KMS-11 (cell line): ENCODE results near the gene TEX14.

ENCODE experiments used
- H2AFZ ChIP-seq: fragments of 200-600 bp; sonication (generic); 2 replicates; pipeline ENCODE4 v1.6.1; 2016; ENCODE audit warnings: antibody characterized with exemption, mixed run types, low read depth
- H3K27ac ChIP-seq: fragments of 200-600 bp; sonication (generic); 2 replicates; pipeline ENCODE4 v1.6.1; 2016; ENCODE audit warnings: mild to moderate bottlenecking, mixed run types
- H3K27me3 ChIP-seq: fragments of 200-600 bp; sonication (generic); 2 replicates; pipeline ENCODE4 v1.6.1; 2017; ENCODE audit warnings: mild to moderate bottlenecking, low read depth, mixed run types, moderate library complexity; ENCODE audit not compliant: insufficient read depth
- H3K36me3 ChIP-seq: fragments of 200-600 bp; sonication (generic); 2 replicates; pipeline ENCODE4 v1.6.1; 2017; ENCODE audit warnings: mild to moderate bottlenecking, mixed run types; ENCODE audit not compliant: insufficient read depth
- H3K4me1 ChIP-seq: fragments of 200-600 bp; sonication (generic); 2 replicates; pipeline ENCODE4 v1.6.1; 2016; ENCODE audit warnings: mild to moderate bottlenecking, low read depth, mixed run types; ENCODE audit not compliant: poor library complexity, severe bottlenecking
- H3K4me2 ChIP-seq: fragments of 200-600 bp; sonication (generic); 2 replicates; pipeline ENCODE4 v1.7.0; 2016; ENCODE audit warnings: mild to moderate bottlenecking, mixed run types
- H3K4me3 ChIP-seq: fragments of 200-600 bp; sonication (generic); IDR thresholded peaks from 2 replicates; pipeline ENCODE4 v1.6.1; 2017; ENCODE audit warnings: low read depth, low read length, mixed read lengths; ENCODE audit not compliant: insufficient read depth
- H3K79me2 ChIP-seq: fragments of 200-600 bp; sonication (generic); 2 replicates; pipeline ENCODE4 v1.6.1; 2016; ENCODE audit warnings: low read depth, mixed run types; ENCODE audit not compliant: insufficient read depth
- H3K9ac ChIP-seq: fragments of 200-600 bp; sonication (generic); 2 replicates; pipeline ENCODE4 v1.6.1; 2016; ENCODE audit warnings: mild to moderate bottlenecking, mixed run types
- H4K20me1 ChIP-seq: fragments of 200-600 bp; sonication (generic); 2 replicates; pipeline ENCODE4 v1.6.1; 2016; ENCODE audit warnings: mild to moderate bottlenecking, mixed run types; ENCODE audit not compliant: insufficient read depth
- CTCF ChIP-seq: fragments of 200-600 bp; sonication (generic); conservative IDR thresholded peaks from 2 replicates; pipeline ENCODE4 v1.6.1; 2017; ENCODE audit warnings: low read depth, mild to moderate bottlenecking, antibody characterized with exemption, low read length, moderate library complexity, mixed read lengths

TEX14 gene

GRCh38 chr17:58517378-58517927, 174.4 kb downstream of the TEX14 start:
- H3K79me2 ChIP-seq: no peaks in the 10 kb centered on the region
- H2AFZ ChIP-seq: peak overlapping the region; percentile 50; the same call in 1 of the 2 replicates
- peak overlapping the region; percentile 59 for H3K4me3 ChIP-seq
- no peak for TF ChIP-seq CTCF
- H3K36me3 ChIP-seq: no peaks in the 10 kb centered on the region
- no peaks in the 10 kb centered on the region for H3K27me3 ChIP-seq
- H3K27ac ChIP-seq: peak overlapping the region; percentile 68
- H3K9ac ChIP-seq: peak overlapping the region; percentile 69
- no peaks in the 10 kb centered on the region for H4K20me1 ChIP-seq
- H3K4me2 ChIP-seq: peak overlapping the region; percentile 66
- H3K4me1 ChIP-seq: peaks cover 33% of the 10 kb centered on the region

GRCh38 chr17:58516644-58517377, 175.0 kb downstream of the TEX14 start:
- H3K4me1 ChIP-seq: peaks cover 33% of the 10 kb centered on the region
- no peaks in the 10 kb centered on the region for H3K79me2 ChIP-seq
- H3K36me3 ChIP-seq: no peaks in the 10 kb centered on the region
- H4K20me1 ChIP-seq: no peaks in the 10 kb centered on the region
- H3K4me3 ChIP-seq: peak overlapping the region; percentile 59
- no peak for TF ChIP-seq CTCF
- peak overlapping the region; percentile 66 for H3K4me2 ChIP-seq
- H3K27me3 ChIP-seq: no peaks in the 10 kb centered on the region
- peak overlapping the region; percentile 50; the same call in 1 of the 2 replicates for H2AFZ ChIP-seq
- H3K9ac ChIP-seq: peak overlapping the region; percentile 69
- peak overlapping the region; percentile 68 for H3K27ac ChIP-seq

GRCh38 chr17:58515286-58515685, 176.6 kb downstream of the TEX14 start:
- no peak for TF ChIP-seq CTCF
- Histone ChIP-seq H3K4me3 (no peak overlapping the region), H3K27ac (no peak overlapping the region), H3K27me3 (no peaks in the 10 kb centered on the region), H2AFZ (no peak overlapping the region), H3K36me3 (no peaks in the 10 kb centered on the region), H3K9ac (no peak overlapping the region), H4K20me1 (no peaks in the 10 kb centered on the region), H3K4me1 (peaks cover 33% of the 10 kb centered on the region), H3K4me2 (no peak overlapping the region; the same call in 1 of the 2 replicates), H3K79me2 (no peaks in the 10 kb centered on the region)

GRCh38 chr17:58514770-58515157, 177.1 kb downstream of the TEX14 start:
- no peak for TF ChIP-seq CTCF
- Histone ChIP-seq H3K79me2 (no peaks in the 10 kb centered on the region), H3K4me2 (no peak overlapping the region; the same call in 1 of the 2 replicates), H3K4me1 (peaks cover 29% of the 10 kb centered on the region), H4K20me1 (no peaks in the 10 kb centered on the region), H3K27me3 (no peaks in the 10 kb centered on the region), H3K36me3 (no peaks in the 10 kb centered on the region), H3K27ac (no peak overlapping the region), H3K4me3 (no peak overlapping the region), H2AFZ (no peak overlapping the region), H3K9ac (no peak overlapping the region)
